Prostate gland (tissue), 2 donors: ENCODE measurements around the gene JMY. TPM values are rescaled to one million over a fixed set of nuclear protein-coding genes. Genes with fewer than 3 reads are reported as not detected.

Experiments used
- DNase-seq: peaks from one replicate; pipeline ENCODE4 v3.0.0-alpha.2; 2019; ENCODE audit warnings: low spot score
- H3K27ac ChIP-seq, 2 donors: fragments of 200-600 bp; sonication (generic); 2 replicates each; pipeline ENCODE4 v1.5.1; 2017 to 2019
- H3K27me3 ChIP-seq: fragments of 200-600 bp; sonication (generic); replicated peaks from 2 replicates; pipeline ENCODE4 v1.5.1; 2019; ENCODE audit not compliant: insufficient read depth
- H3K36me3 ChIP-seq, 2 donors: fragments of 200-600 bp; sonication (generic); 1 replicate in 1 of 2; 2 replicates in 1 of 2; pipeline versions ENCODE4 v1.5.1 to v1.8.1; 2017 to 2019
- H3K4me1 ChIP-seq: fragments of 200-600 bp; sonication (generic); replicated peaks from 2 replicates; pipeline ENCODE4 v1.5.1; 2019
- H3K4me3 ChIP-seq, 2 donors: fragments of 200-600 bp; sonication (generic); 2 replicates each; pipeline ENCODE4 v1.5.1; 2017 to 2019
- H3K9me3 ChIP-seq: fragments of 200-600 bp; sonication (generic); 2 replicates; pipeline ENCODE4 v1.5.1; 2017
- CTCF ChIP-seq, 4 experiments: fragments of 200-600 bp in 2 of 4; fragments of 450-650 bp in 2 of 4; sonication (generic) in 2 of 4; IDR thresholded peaks; 1 replicate in 3 of 4; 2 replicates in 1 of 4; pipeline ENCODE4 v1.5.1; 2016 to 2019; ENCODE audit warnings: antibody characterized with exemption in 4 of 4, mild to moderate bottlenecking in 2 of 4, moderate library complexity in 2 of 4
- POLR2A ChIP-seq: fragments of 450-650 bp; IDR thresholded peaks from one replicate; pipeline ENCODE4 v1.6.1; 2016; ENCODE audit warnings: antibody characterized with exemption, mild to moderate bottlenecking
- POLR2AphosphoS5 ChIP-seq: sonication (generic); formaldehyde crosslinking; IDR thresholded peaks from one replicate; pipeline ENCODE4 v1.6.1; 2017; ENCODE audit warnings: antibody characterized with exemption
- WGBS: methylation state at CpG from one replicate; pipeline ENCODE4 v1.1.5; 2018; 5-methylcytosine and 5-hydroxymethylcytosine counted together
- intact Hi-C: fragments of 100-400 bp; cut with DNase I; formaldehyde crosslinking; loops from one replicate; pipeline ENCODE4 v1.14.2; 2022
- small RNA-seq, 2 donors: library from RNA; depleted of rRNA; stranded (forward); fragments of <200 nt; gene quantifications; one replicate each; pipeline ENCODE3, GENCODE V24; 2016
- total RNA-seq, 2 donors: library from RNA; depleted of rRNA; stranded (reverse); fragments of >200 nt; gene quantifications; one replicate each; pipeline ENCODE4 v1.1.0, GENCODE V29; 2016

The JMY gene
- total RNA-seq, 2 donors from 2014 or later = 19.8 to 25.7 TPM

- no peaks in the 10 kb centered on the region for H3K9me3 ChIP-seq
- no peaks in the 10 kb centered on the region for H3K4me1 ChIP-seq
- WGBS = 76% methylated on average over 2 of the region's 2 CpGs
- H3K4me3 ChIP-seq = no peak overlapping the region
- no peak for DNase-seq
- TF ChIP-seq POLR2A (no peak), CTCF (IDR thresholded peaks at IDR 0.05) (no peak), POLR2AphosphoS5 (no peak)
- intact Hi-C loops = no loop called here
- no peaks in the 10 kb centered on the region for H3K36me3 ChIP-seq
- H3K27ac ChIP-seq = no peak overlapping the region
- H3K27me3 ChIP-seq = no peaks in the 10 kb centered on the region
Measured at GRCh38 chr5:79349881-79350280, 114.0 kb downstream of the JMY start.

- no peak for TF ChIP-seq CTCF (IDR thresholded peaks at IDR 0.05)
- TF ChIP-seq POLR2AphosphoS5 = no peak
- TF ChIP-seq POLR2A = no peak
- no peak overlapping the region for H3K27ac ChIP-seq
- H3K4me1 ChIP-seq = no peaks in the 10 kb centered on the region
- no peaks in the 10 kb centered on the region for H3K9me3 ChIP-seq
- no peak for DNase-seq
- no peaks in the 10 kb centered on the region for H3K27me3 ChIP-seq
- WGBS = 0% methylated on average over 1 of the region's 1 CpG
- no peak overlapping the region for H3K4me3 ChIP-seq
- no peaks in the 10 kb centered on the region for H3K36me3 ChIP-seq
- intact Hi-C loops = no loop called here
Measured at GRCh38 chr5:79357398-79357797, 121.5 kb downstream of the JMY start.

Small RNA genes within 50 kb of the gene (small RNA-seq; reads per million reads assigned to genes)
- 0 reads per million in 2 donors for gene AC016559.1
- gene RF00425 = 0 reads per million in 2 donors

Other genes with a start within 250 kb of the JMY start
- gene DMGDH, start 166.5 kb upstream of the JMY start, total RNA-seq = 1 to 10 TPM in 1 of 2 donors, under 1 TPM in 1; 0.77 to 9.9 TPM
- 1 to 10 TPM; 4.0 to 7.4 TPM for gene BHMT2, start 166.4 kb upstream of the JMY start, total RNA-seq
- 1 to 10 TPM in 1 of 2 donors, under 1 TPM in 1; 0.51 to 3.1 TPM for gene BHMT, start 124.3 kb upstream of the JMY start, total RNA-seq